SK-N-MC (cell line): ENCODE data around the gene NDUFA12.
A peak's percentile ranks its signal among the peaks of the same experiment; 100 is the strongest.

Experiments
- DNase-seq: peaks from one replicate; pipeline ENCODE4 v3.0.0-alpha.2; 2011; ENCODE audit warnings: low read depth, low spot score
- H3K27ac ChIP-seq: fragments of 200-600 bp; sonication (generic); 2 replicates; pipeline ENCODE4 v1.5.1; 2016; ENCODE audit warnings: mixed run types
- H3K36me3 ChIP-seq: fragments of 200-600 bp; sonication (generic); 2 replicates; pipeline ENCODE4 v1.6.1; 2017; ENCODE audit warnings: antibody characterized with exemption, low read length, mixed read lengths; ENCODE audit not compliant: insufficient read depth
- H3K4me3 ChIP-seq: fragments of 200-600 bp; sonication (generic); 2 replicates; pipeline ENCODE4 v1.5.1; 2016
- H3K9ac ChIP-seq: fragments of 200-600 bp; sonication (generic); 2 replicates; pipeline ENCODE4 v1.8.0; 2017; ENCODE audit warnings: mixed run types, mixed read lengths; ENCODE audit not compliant: insufficient read length
- H3K9me3 ChIP-seq: fragments of 200-600 bp; sonication (generic); 2 replicates; pipeline ENCODE4 v1.6.1; 2017; ENCODE audit warnings: low read depth, mild to moderate bottlenecking, antibody characterized with exemption, low read length, moderate library complexity, mixed read lengths
- EZH2 ChIP-seq: fragments of 200-600 bp; sonication (generic); IDR thresholded peaks from one replicate; pipeline ENCODE4 v1.6.1; 2017; ENCODE audit warnings: antibody characterized with exemption
- FOXP2 ChIP-seq: optimal IDR thresholded peaks from 2 replicates; pipeline ENCODE3; 2011; ENCODE audit warnings: mild to moderate bottlenecking, moderate library complexity; ENCODE audit not compliant: insufficient read depth; ENCODE audit errors: extremely low read length, control extremely low read depth
- POLR2AphosphoS5 ChIP-seq: IDR thresholded peaks from 2 replicates; pipeline ENCODE4 v1.6.1; 2012; ENCODE audit warnings: mild to moderate bottlenecking, low read depth, low read length, borderline replicate concordance

Gene NDUFA12

DNA sequence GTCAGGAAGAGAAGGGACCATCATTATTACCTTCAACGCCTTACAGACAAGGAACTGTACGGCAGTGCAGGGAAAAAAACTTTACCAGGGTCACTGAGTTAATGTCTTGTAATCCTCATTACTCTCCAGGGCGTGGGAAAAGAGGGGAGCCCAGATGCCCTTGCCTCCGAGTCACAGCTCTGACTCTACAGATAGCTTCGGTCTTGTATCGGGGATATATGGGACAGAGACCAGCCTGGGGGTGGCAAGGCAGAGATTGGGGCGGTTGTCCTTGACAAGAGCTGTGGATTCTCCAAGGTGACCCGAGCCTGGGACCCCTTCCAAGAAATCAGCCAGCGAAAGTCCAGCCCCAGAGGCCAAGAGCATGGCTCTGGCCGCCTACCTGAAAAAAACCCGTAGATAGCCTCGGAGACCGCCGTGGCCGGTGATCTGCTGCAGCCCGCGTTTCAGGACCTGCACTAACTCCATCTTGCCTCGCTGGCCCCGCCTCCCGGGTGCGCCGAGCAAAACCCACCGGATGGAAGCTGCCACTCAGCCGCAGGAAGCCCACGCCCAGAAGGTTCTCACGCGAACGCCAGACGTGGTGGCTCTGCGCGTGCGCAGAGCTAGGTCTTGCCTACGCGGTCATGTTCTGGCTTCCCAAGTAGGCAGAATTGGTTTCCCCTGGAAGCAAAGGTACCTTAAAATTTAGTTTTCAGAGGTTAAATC lies at the start of gene NDUFA12:
Gene NDUFA12, minus strand, starts transcription at position 485 of the 708 bp plus-strand sequence. Its CDS starts 17 bp downstream, at position 468.
- TF ChIP-seq EZH2: no peak
- TF ChIP-seq POLR2AphosphoS5: peak; percentile 98
- no peak for TF ChIP-seq FOXP2
- peak; percentile 79 for DNase-seq
- peak within 1 kb of the TSS; percentile 16; the same call in 1 of the 2 replicates for H3K27ac ChIP-seq
- H3K36me3 ChIP-seq: peaks cover 22% of the 10 kb centered on the region
- H3K4me3 ChIP-seq: peak within 1 kb of the TSS; percentile 89
- no peaks in the 10 kb centered on the region for H3K9me3 ChIP-seq
- H3K9ac ChIP-seq: peak within 1 kb of the TSS; percentile 93

DNA sequence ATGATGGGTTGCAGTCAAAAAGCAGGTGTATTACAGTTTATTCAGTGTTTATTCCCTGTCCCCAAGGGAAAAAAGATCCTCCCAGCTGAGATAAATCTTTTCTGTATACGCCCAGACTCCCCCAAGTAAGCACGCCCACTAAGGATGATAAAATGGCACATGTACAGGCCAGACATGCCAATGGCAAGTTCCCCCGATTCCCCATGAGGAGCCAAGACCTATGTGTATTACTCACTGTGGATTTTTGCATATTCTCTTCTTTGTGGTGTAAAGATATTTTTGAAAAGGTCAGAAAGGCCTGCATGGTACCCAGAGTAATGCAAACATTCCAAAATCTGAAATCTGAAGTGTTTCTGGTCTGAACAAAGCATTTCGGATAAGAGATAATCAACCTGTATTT lies 47.7 kb upstream of the NDUFA12 start:
- H3K27ac ChIP-seq: no peak overlapping the region
- no peak for DNase-seq
- H3K36me3 ChIP-seq: peaks cover 32% of the 10 kb centered on the region
- H3K4me3 ChIP-seq: no peak overlapping the region
- TF ChIP-seq POLR2AphosphoS5: no peak
- TF ChIP-seq EZH2: no peak
- no peaks in the 10 kb centered on the region for H3K9me3 ChIP-seq
- H3K9ac ChIP-seq: no peak overlapping the region

DNA sequence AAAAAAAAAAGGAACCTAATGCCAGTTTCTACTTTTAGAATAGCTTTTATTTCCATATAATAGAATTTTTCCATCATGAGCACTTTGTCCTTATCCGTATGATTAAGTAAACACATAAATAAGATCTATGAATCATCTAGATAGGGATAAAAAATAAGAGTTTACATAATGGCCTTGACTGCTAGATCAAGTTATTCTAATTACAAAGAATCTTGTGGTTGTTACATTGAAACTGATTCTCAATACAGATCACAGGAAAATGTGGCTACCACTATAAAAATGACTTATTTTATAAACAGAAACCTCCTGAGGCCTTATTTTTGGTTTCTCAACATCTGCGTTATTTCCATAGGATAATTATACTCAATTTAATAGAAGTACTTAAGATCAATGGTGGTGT lies 34.4 kb upstream of the NDUFA12 start:
- TF ChIP-seq EZH2 (no peak), FOXP2 (no peak), POLR2AphosphoS5 (no peak)
- peaks cover 27% of the 10 kb centered on the region for H3K36me3 ChIP-seq
- H3K9me3 ChIP-seq: no peaks in the 10 kb centered on the region
- no peak for DNase-seq
- no peak overlapping the region for H3K27ac ChIP-seq
- H3K4me3 ChIP-seq: no peak overlapping the region
- no peak overlapping the region for H3K9ac ChIP-seq

DNA sequence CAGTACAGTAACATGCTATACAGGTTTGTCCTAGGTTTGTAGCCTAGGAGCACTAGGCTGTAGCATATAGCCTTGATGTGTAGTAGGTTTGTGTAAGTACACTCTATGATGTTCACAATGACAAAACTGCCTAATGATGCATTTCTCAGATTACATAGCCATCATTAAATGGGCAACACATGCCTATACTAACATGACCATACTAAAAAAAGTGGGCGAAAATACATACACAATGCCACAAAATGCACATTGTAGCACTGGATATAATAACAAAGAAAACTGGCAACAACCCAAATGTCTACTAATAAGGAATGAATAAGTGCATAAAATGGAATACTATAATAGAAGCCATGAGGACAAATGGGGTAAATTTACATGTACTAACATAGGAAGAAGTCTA lies 31.3 kb upstream of the NDUFA12 start:
- TF ChIP-seq EZH2 (no peak), POLR2AphosphoS5 (no peak), FOXP2 (no peak)
- DNase-seq: no peak
- Histone ChIP-seq H3K36me3 (peaks cover 23% of the 10 kb centered on the region), H3K9me3 (no peaks in the 10 kb centered on the region), H3K9ac (no peak overlapping the region), H3K4me3 (no peak overlapping the region), H3K27ac (no peak overlapping the region)

DNA sequence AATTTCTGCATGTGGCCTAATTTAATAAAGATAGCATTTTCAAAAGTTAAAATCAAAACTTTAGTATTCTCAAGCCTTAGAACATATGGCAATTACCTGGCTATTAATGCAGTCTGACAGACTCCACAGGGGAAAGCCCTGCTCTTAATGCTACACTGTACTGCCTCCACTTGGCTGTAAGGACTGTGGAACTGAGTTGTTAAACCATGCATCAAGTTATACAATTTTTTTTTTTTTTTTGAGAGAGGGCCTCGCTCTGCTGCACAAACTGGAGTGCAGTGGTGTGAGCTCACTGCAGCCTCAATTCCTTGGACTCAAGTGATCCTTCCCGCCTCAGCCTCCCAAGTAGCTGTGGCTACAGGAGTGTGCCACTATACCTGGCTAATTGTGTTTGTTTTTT lies 19.0 kb upstream of the NDUFA12 start:
- Histone ChIP-seq H3K36me3 (0 out of 2 replicates have a peak, but pooled peaks cover 3% of the 10 kb centered on the region), H3K27ac (no peak overlapping the region), H3K9me3 (no peaks in the 10 kb centered on the region), H3K9ac (no peak overlapping the region), H3K4me3 (no peak overlapping the region)
- DNase-seq: no peak
- TF ChIP-seq FOXP2: no peak

DNA sequence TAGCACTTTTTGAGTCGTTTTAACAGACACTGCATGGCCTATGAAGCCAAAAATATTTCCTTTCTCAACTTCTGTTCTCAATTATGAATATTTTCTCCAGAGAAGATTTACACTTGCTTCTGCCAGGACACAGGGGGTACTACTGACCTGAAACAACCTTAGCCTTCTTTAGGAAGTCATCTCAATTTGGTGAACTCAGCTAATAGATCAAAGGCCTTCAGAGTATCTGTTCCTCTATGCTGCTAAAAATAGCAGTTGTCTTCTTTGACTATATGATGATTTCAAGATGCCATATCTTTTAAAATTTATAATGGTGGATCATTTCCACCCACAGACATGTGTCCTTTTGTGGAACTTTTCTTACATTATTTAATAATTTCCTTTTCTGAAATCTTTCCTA lies 14.0 kb upstream of the NDUFA12 start:
- H3K4me3 ChIP-seq: no peak overlapping the region
- no peak for TF ChIP-seq POLR2AphosphoS5
- TF ChIP-seq EZH2: no peak
- TF ChIP-seq FOXP2: no peak
- 0 out of 2 replicates have a peak, but pooled peaks cover 3% of the 10 kb centered on the region for H3K36me3 ChIP-seq
- no peak overlapping the region for H3K27ac ChIP-seq
- H3K9me3 ChIP-seq: no peaks in the 10 kb centered on the region
- H3K9ac ChIP-seq: no peak overlapping the region
- DNase-seq: no peak

DNA sequence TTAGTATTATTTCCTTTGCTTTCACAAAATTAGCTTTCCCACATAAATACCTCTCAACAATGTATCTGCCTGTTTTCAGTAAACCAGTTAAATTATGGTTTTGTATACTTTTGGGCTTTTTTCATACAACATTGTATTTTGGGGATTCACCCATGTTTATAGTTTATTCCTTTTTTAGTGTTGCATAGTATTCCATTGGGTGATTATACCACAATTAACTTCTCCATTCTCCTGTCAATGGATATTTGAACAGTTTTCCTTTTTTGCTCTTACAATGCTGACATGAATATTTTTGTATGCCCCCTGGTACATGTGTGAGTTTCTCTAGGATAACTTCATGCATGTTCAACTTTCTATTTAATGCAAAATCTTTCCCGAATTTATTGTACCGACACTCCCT lies 12.6 kb upstream of the NDUFA12 start:
- no peaks in the 10 kb centered on the region for H3K36me3 ChIP-seq
- H3K9me3 ChIP-seq: no peaks in the 10 kb centered on the region
- no peak overlapping the region for H3K9ac ChIP-seq
- no peak overlapping the region for H3K4me3 ChIP-seq
- H3K27ac ChIP-seq: no peak overlapping the region
- TF ChIP-seq EZH2 (no peak), POLR2AphosphoS5 (no peak), FOXP2 (no peak)
- DNase-seq: no peak

DNA sequence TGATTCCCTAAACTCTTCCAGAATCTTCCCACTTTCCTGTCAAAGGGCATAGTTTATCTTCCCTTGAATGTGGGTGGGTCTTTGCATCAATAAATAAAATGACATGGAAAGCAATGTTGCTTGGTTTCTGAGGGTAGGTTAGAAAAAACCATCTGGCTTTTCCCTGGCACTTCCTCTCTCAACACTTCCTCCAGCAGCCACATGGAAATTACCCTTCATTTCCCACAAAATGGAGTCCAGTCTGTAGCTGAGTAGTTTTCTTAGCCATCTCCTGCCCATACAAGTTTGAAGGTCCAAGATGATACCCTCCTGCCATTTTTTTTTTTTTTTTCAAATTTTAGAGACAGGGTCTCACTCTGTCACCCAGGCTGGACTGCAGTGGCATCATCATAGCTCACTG lies 11.1 kb upstream of the NDUFA12 start:
- DNase-seq: no peak
- Histone ChIP-seq H3K4me3 (no peak overlapping the region), H3K9ac (no peak overlapping the region), H3K9me3 (no peaks in the 10 kb centered on the region), H3K36me3 (no peaks in the 10 kb centered on the region), H3K27ac (no peak overlapping the region)
- no peak for TF ChIP-seq EZH2
- TF ChIP-seq FOXP2: no peak
- no peak for TF ChIP-seq POLR2AphosphoS5

DNA sequence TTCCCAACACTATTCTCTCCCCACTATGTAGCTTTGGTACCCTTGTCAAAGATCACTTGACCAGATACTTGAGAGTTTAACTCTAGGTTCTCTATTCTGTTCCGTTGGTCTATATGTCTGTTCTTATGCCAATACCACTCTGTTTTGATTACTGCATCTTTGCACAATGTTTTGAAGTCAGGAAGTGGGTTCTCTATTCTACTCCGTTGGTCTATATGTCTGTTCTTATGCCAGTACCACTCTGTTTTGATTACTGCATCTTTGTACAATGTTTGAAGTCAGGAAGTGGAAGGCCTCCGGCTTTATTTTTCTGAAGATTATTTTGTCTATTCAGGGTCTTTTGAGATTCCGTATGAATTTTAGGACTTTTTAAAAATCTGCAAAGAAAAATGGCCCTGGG lies 2.7 kb upstream of the NDUFA12 start:
- DNase-seq: no peak
- TF ChIP-seq EZH2 (no peak), FOXP2 (no peak), POLR2AphosphoS5 (no peak)

More for the DNA sequence above, 2.7 kb upstream of the NDUFA12 start:
- no peak overlapping the region for H3K4me3 ChIP-seq
- no peak overlapping the region for H3K9ac ChIP-seq
- no peaks in the 10 kb centered on the region for H3K9me3 ChIP-seq
- H3K27ac ChIP-seq: no peak overlapping the region
- no peaks in the 10 kb centered on the region; the same call in 1 of the 2 replicates for H3K36me3 ChIP-seq
